Forelimb muscle (tissue), 1 donor: Measurements from ENCODE around the gene NPNT. TPM values are rescaled to one million over a fixed set of nuclear protein-coding genes. Genes with fewer than 3 reads are reported as not detected.
"Not testable (repeated sequence)": the region's sequence is repeated elsewhere in the genome, so short reads cannot be mapped to it uniquely, and the experiment has no call there.

ENCODE experiments used
- DNase-seq: peaks from one replicate; pipeline ENCODE4 v3.0.0-alpha.2; 2013; ENCODE audit warnings: low read depth
- polyA plus RNA-seq: library from polyadenylated mRNA; unstranded; fragments of 120-200 nt; gene quantifications from one replicate; pipeline ENCODE4 v1.2.1, GENCODE V29; 2013; ENCODE audit not compliant: insufficient read length

NPNT gene
- polyA plus RNA-seq, result 151 TPM

DNA sequence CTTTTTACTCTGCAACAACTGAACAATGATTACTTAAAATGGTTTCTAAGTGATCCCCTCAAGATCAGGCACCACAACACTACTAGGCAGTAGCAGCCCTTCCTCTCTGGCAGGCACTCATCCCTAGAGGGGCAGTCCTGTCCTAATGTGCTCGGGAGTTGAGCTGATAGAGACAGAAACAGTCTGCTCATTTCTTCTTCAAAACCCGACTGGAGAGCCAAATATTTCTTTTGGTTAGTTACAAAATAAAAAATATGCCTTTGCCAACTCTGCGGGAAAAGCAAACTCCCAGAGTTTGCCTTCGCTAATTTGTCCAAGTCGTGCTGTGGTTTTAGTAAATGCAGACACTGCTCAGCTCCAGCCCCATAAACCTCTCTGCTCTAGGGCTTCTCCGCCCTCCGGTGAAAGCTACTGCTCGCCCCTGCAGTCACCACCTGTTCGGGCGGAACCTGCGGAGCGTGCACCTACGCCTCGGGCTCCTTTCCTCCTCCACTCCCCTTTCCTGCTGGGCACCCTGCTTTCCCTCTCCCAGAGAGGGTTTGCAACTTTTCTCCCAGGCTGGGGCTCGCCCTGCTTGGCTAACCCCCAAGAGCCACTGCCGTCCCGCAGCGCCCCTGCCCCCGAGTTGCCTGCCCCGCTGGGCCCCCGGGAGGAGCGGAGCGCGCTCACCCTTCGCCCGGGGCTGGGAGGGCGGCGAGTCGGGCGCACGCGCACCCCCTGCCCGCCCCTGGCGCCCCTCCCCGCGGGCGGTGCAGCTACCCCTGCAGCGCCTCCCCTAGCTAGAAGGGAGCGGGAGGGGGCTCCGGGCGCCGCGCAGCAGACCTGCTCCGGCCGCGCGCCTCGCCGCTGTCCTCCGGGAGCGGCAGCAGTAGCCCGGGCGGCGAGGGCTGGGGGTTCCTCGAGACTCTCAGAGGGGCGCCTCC is at the start of gene NPNT:
TSS of gene NPNT (plus strand) at position 812 of the 923 bp plus-strand sequence. CDS start 182 bp downstream, outside the sequence.
- DNase-seq, result no peak

GRCh38 chr4:105845559-105845958 is 49.7 kb upstream of the NPNT start:
- no peak for DNase-seq

DNA sequence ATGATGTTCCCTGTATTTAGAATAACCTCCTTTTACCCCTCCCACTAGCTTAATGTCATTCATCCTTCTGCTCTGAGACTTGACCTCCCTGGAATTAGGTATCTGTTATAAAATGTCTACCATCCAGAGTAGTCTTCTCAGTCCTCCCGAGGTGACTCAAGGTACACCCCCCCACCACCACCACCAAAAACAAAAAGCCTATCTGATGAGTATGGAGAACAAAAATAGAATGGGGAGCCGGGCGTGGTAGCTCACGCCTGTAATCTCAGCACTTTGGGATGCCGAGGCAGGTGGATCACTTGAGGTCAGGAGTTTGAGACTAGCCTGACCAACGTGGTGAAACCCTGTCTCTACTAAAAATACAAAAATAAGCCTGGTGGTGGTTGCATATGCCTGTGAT is 46.9 kb upstream of the NPNT start:
- not testable (repeated sequence) for DNase-seq

DNA sequence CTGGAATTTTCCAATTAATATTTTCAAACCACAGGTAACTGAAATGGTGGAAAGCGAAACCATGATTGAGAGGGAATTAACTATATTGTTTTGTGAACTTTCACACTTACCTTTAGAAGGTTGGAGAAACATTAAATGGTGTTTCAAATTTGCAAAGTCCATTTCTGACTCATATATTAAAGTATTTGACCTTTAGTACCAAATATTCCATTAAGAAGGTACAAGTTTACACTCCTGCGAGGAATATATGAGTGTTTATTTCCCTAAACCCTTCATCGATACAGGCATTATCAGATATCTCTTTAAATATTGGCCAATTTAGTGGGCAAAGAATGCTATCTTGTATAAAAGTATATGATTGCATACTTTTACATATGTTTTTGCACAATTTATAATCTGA is 44.1 kb upstream of the NPNT start:
- DNase-seq, result no peak

GRCh38 chr4:105852230-105852629 is 43.0 kb upstream of the NPNT start:
- not testable (repeated sequence) for DNase-seq

- no peak for DNase-seq
Observed at GRCh38 chr4:105858466-105859040, 36.7 kb upstream of the NPNT start.

GRCh38 chr4:105859233-105859632 is 36.0 kb upstream of the NPNT start:
- no peak for DNase-seq

DNA sequence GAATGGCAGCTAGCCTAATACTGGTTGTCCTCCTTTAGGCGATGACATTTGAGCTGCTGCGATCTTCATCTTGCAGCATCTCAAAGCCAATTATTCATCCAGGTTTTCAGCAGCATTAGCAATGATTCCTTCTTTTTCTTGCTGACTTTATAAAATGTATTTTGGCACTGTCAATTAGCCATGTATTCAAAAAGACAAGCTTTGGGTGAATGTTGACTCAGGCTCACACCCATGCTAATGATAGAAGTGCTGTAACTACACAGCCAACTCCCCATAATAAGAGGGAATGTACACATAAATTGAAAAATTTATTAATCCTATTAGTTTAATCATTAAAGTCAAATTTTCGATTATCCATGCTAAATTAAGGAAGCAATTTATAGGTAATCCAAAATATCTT is 24.3 kb upstream of the NPNT start:
- no peak for DNase-seq

DNA sequence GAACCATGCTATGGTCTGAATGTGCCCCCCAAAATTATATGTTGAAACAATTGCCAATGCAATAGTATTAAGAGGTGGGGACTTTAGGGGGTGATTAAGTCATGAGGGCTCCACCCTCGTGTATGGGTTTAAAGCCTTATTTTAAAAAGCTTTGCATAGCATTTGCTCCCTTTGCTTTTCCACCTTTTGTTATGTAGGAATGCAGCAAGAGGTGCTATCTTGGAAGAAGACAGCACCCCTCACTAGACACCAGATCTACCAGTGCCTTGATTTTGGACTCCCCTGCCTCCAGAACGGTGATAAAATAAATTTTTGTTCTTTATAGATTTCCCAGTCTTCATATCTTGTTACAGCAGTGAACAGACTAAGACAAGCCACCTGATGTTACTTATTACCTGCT is 23.3 kb upstream of the NPNT start:
- no peak for DNase-seq

- no peak for DNase-seq
Observed at GRCh38 chr4:105875233-105875632, 20.0 kb upstream of the NPNT start.

DNA sequence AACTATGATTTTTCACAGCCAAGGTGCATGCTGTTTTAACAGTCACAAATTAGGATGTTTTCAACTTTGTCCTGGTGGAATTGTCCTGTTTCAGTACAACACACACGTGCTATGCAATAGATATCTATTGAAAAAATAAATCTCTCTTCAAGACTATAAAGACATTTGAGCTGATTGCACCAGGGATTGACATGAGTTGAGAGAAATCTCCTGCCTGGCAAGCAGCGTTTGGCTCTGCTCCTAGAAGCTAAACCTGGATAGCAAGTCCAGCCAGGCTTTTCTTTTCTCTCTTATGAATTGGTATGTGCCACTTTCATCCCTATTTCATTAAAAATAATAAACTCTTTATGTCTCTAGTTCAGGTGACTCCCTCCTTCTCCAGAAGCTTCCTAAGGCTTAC is 16.6 kb upstream of the NPNT start:
- no peak for DNase-seq

- no peak for DNase-seq
Observed at GRCh38 chr4:105887508-105887907, 7.8 kb upstream of the NPNT start.

DNA sequence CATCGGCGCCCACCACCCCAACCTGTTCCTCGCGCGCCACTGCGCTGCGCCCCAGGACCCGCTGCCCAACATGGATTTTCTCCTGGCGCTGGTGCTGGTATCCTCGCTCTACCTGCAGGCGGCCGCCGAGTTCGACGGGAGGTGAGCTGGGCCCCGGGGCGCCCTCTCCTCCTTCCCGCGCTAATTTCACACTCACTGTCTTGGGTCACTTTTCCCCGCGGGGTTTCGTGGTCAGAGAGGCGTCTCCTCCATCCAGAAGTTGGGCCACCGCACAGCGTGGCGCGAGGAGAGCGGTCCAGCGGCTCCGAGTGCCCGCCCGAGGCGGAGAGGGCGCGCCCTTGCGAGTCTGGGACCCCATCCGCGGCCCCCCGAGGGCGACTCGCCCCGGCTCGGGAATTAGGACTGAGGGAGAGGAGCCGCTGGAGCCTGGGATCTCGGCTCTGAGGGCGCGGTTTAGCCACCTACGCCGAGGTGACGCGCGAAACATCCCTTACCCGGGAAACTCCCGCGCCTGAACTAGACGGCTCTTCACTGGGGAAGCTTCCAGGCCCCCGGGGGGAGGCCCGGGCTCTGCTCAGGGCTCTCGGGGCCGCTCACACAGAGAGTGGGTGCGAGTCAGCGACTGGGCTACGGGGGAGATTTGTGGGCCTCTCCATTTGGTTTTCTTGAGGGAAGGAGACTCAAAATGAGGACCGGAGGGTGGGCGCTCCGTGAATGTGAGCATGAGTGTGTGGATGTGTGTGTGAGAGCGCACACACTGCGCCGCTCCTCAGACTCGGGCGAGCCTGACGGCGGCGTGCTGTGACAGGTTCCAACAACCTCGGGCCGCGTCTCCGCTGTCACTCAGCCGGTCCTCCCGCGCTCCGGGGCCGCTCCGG is 551 bp downstream of the NPNT start:
- DNase-seq, result no peak

GRCh38 chr4:105896461-105896942 is 1.2 kb downstream of the NPNT start:
- DNase-seq, result no peak

- DNase-seq, result no peak
Observed at GRCh38 chr4:105896984-105897775, 1.9 kb downstream of the NPNT start.

DNA sequence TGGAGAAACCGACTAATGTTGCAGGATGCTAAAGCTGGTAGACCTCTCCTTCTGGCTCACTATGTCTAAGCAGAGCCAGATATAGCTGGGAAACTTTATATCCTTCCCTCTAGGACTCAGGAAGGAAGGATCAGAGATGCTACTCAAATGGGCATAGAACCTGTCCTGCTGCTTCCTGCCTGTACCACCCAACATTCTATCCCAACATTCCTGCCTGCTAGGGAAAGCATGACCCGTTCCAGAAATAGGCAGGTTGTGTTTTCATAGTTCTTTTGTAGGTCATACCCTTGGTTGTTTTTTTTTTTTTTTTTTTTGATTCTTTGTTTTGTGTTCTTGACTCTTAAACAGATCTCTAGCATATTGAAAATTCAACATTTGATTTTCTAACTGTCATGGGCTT is 5.3 kb downstream of the NPNT start:
- no peak for DNase-seq

GRCh38 chr4:105902550-105903262 is 7.4 kb downstream of the NPNT start:
- no peak for DNase-seq

DNA sequence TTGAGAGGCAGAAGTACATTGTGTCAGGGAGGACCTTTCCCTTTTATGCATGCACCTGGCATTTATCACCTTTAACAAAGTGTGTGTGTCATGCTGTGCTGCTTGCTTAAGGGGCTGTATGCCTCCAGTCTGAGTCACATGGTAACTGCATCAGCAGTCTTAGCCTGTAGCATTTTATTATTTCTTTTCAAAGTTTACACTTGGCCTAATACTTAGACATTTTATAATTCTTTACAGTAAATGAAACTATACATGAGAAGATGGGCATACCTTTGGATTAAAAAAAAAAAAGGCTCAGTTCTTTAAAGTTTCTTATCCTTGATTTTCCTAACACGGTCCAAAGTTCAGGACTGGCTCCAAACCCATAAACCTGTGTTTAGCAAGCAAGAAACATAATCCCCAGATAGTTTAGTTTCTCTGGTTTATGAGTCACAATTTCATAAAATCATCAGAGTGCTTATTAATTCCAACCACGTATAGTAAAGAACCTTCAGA is 14.6 kb downstream of the NPNT start:
- no peak for DNase-seq

- DNase-seq, result no peak
Observed at GRCh38 chr4:105911426-105911825, 16.2 kb downstream of the NPNT start.

- no peak for DNase-seq
Observed at GRCh38 chr4:105912633-105913032, 17.4 kb downstream of the NPNT start.
